Activated CD8-positive, alpha-beta T cell treated with anti-CD3 and anti-CD28 coated beads, Interleukin-2, amount 10 ng/mL, durations not matched to agents 7 days and 5 days (primary cell): ENCODE measurements around the gene CIZ1. TPM values are rescaled to one million over a fixed set of nuclear protein-coding genes. Genes with fewer than 3 reads are reported as not detected.

Experiments used
- ATAC-seq: fragments of 150-1000 bp; cut with Tn5 transposase; one replicate; pipeline ENCODE4 v1.10.0; 2021; ENCODE audit warnings: moderate library complexity
- CTCF ChIA-PET: fragments of 350-600 bp; sonication (Branson Sonifier 250); formaldehyde crosslinking; loops from one replicate; lab custom pipeline; 2021; ENCODE audit warnings: antibody characterized with exemption; lab: Charles Lee
- POLR2A ChIA-PET: fragments of 350-600 bp; sonication (Branson Sonifier 250); formaldehyde crosslinking; loops from one replicate; lab custom pipeline; 2021; ENCODE audit warnings: antibody characterized with exemption; lab: Charles Lee
- DNase-seq: peaks from one replicate; pipeline ENCODE4 v3.0.0-alpha.2; 2020
- H3K27ac Mint-ChIP-seq: one replicate; pipeline ENCODE4 v1.8.0; 2021; ENCODE audit warnings: mild to moderate bottlenecking, mixed read lengths
- H3K27me3 Mint-ChIP-seq: one replicate; pipeline ENCODE4 v1.8.0; 2021; ENCODE audit warnings: low read depth, mixed read lengths
- H3K36me3 Mint-ChIP-seq: one replicate; pipeline ENCODE4 v1.8.0; 2021; ENCODE audit warnings: low read depth, mixed read lengths
- H3K4me1 Mint-ChIP-seq: one replicate; pipeline ENCODE4 v1.8.0; 2021; ENCODE audit warnings: low read depth, mixed read lengths
- H3K4me3 Mint-ChIP-seq: one replicate; pipeline ENCODE4 v1.8.0; 2021; ENCODE audit warnings: mild to moderate bottlenecking, mixed read lengths
- H3K9me3 Mint-ChIP-seq: one replicate; pipeline ENCODE4 v1.8.0; 2022; ENCODE audit warnings: mixed read lengths; ENCODE audit not compliant: insufficient read depth
- total RNA-seq, 2 experiments: library from RNA; stranded (reverse); gene quantifications; one replicate each; pipeline ENCODE4 v1.2.3, GENCODE V29; 2021

CIZ1 gene
- total RNA-seq, 2 experiments from 2014 or later = 121 to 127 TPM

- no peak for DNase-seq
- no peak for ATAC-seq
- Mint-ChIP-seq H3K4me3 (no peak overlapping the region), H3K4me1 (peaks cover 14% of the 10 kb centered on the region), H3K27ac (no peak overlapping the region), H3K9me3 (no peaks in the 10 kb centered on the region), H3K36me3 (no peaks in the 10 kb centered on the region), H3K27me3 (peaks cover 22% of the 10 kb centered on the region)
- ChIA-PET CTCF (interaction anchor here (0.9 to 1.8 kb wide), 2 partner anchors 9 to 11 kb away, joined by 4 to 9 read pairs; partner anchors contain the start of gene CIZ1), POLR2A (no interaction called here)
These were observed 10.3 kb upstream of the CIZ1 start for GRCh38 chr9:128201441-128202369.

DNA sequence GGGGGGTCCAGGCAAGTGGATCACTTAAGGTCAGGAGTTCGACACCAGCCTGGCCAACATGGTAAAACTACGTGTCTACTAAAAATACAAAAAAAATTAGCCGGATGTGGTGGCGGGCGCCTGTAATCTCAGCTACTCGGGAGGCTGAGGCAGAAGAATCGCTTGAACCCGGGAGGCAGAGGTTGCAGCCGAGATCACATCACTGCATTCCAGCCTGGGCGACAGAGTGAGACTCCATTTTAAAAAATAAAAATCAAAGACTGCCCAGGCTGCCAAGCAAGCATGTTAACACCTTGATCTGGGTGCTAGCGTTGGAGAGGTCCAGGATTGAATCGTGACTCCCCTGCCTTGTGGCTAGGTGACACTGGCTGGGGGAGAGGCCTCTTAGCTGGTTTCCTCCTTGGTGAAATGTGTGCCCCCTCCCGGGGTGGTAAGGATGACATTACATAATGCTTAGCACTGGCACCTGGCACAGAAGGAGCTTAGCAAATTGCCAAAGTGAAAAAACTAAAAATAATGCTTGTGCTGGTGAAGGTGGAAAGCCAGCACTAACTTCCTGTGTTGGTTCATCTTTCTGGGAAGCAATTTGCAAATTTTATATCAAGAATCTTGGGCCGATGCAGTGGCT is 2.2 kb upstream of the CIZ1 start:
- peaks cover 38% of the 10 kb centered on the region for H3K4me1 Mint-ChIP-seq
- H3K27me3 Mint-ChIP-seq = no peaks in the 10 kb centered on the region
- no peak overlapping the region for H3K4me3 Mint-ChIP-seq
- H3K27ac Mint-ChIP-seq = no peak overlapping the region
- ChIA-PET CTCF (interaction anchor here (0.8 to 1.3 kb wide), 3 partner anchors 9 to 69 kb away, joined by 3 to 4 read pairs (median 4); no protein-coding TSS in a partner anchor), POLR2A (no interaction called here)
- no peaks in the 10 kb centered on the region for H3K9me3 Mint-ChIP-seq
- no peak for DNase-seq
- peaks cover 13% of the 10 kb centered on the region for H3K36me3 Mint-ChIP-seq
- no peak for ATAC-seq

GRCh38 chr9:128192601-128193371 is 1.4 kb upstream of the CIZ1 start:
- DNase-seq (peak; percentile 73), ATAC-seq (peak; percentile 76)
- Mint-ChIP-seq H3K9me3 (no peaks in the 10 kb centered on the region), H3K27ac (peak overlapping the region; percentile 46), H3K4me3 (peak overlapping the region; percentile 63), H3K27me3 (no peaks in the 10 kb centered on the region), H3K36me3 (peaks cover 18% of the 10 kb centered on the region), H3K4me1 (peaks cover 44% of the 10 kb centered on the region)
- ChIA-PET CTCF (interaction anchor here (0.8 to 3.5 kb wide), 5 partner anchors 9 to 149 kb away, joined by 3 to 12 read pairs (median 4); no protein-coding TSS in a partner anchor), POLR2A (interaction anchor here (0.6 to 1.1 kb wide), 5 partner anchors 12 to 365 kb away, joined by 3 to 8 read pairs (median 4); partner anchors contain the start of genes BBLN, GOLGA2 and SWI5)

DNA sequence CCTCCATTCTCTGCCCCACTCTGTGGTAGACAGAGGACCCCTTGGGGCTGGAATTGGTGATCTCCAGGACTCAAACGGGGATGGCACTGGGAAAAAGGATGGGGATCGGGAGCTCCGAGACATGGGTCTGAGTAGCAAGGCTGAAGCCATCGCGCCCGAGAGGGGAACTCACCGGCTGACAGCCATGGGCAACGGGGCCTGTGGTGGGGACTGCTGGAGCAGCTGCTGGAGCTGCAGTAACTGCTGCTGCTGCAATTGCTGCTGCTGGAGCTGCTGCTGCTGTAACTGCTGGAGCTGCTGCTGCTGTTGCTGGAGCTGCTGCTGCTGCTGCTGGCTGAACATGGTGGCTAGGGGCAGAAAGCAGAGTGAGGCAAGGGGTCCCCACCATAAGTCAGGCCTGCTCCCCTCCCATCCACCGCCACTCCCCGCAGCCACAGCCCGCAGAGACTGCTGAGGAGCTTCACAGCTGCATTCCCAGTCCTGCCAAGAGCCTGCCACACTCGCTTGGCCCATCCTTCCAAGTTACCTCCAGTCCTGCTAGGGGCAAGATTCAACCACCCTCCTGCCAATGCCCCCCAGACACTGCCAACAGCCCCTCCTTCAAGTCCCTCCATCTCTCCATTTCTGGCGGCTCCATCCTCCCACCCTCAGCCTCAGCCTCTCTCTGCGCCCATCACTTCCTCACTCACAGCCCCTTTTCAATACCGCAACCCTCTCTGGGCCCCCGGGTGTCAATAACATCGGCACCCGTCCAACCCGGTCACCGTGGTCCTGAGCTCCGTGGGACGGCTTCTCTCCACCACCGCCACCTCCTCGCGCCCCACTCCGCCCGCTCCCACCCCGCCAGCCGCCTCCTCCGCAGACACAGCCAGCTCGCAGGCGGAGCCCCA is 611 bp downstream of the CIZ1 start:
- peaks cover 22% of the 10 kb centered on the region for H3K36me3 Mint-ChIP-seq
- peak overlapping the region; percentile 94 for H3K4me3 Mint-ChIP-seq
- POLR2A ChIA-PET = interaction anchor here (0.6 to 1.4 kb wide), 3 partner anchors 11 to 85 kb away, joined by 3 to 6 read pairs (median 4); partner anchors contain the start of genes GOLGA2 and SWI5
- CTCF ChIA-PET = interaction anchor here (0.6 to 3.5 kb wide), 15 partner anchors 10 to 171 kb away, joined by 3 to 12 read pairs (median 4); partner anchors contain the start of gene DNM1
- DNase-seq (peak; percentile 48), ATAC-seq (peak; percentile 51)
- H3K9me3 Mint-ChIP-seq = no peaks in the 10 kb centered on the region
- H3K27me3 Mint-ChIP-seq = no peaks in the 10 kb centered on the region
- H3K27ac Mint-ChIP-seq = peak overlapping the region; percentile 92
- peaks cover 48% of the 10 kb centered on the region for H3K4me1 Mint-ChIP-seq

GRCh38 chr9:128190013-128190412 is 1.4 kb downstream of the CIZ1 start:
- Mint-ChIP-seq H3K4me1 (peaks cover 48% of the 10 kb centered on the region), H3K4me3 (peak overlapping the region; percentile 94), H3K27me3 (no peaks in the 10 kb centered on the region), H3K36me3 (peaks cover 25% of the 10 kb centered on the region), H3K9me3 (no peaks in the 10 kb centered on the region), H3K27ac (peak overlapping the region; percentile 70)
- ChIA-PET POLR2A (interaction anchor here (1.4 kb wide), 1 partner anchor 86 kb away, joined by 4 read pairs; the partner anchor contains the start of genes GOLGA2 and SWI5), CTCF (interaction anchor here (1.0 to 3.5 kb wide), 15 partner anchors 10 to 307 kb away, joined by 3 to 12 read pairs (median 4); no protein-coding TSS in a partner anchor)
- no peak for ATAC-seq
- no peak for DNase-seq

DNA sequence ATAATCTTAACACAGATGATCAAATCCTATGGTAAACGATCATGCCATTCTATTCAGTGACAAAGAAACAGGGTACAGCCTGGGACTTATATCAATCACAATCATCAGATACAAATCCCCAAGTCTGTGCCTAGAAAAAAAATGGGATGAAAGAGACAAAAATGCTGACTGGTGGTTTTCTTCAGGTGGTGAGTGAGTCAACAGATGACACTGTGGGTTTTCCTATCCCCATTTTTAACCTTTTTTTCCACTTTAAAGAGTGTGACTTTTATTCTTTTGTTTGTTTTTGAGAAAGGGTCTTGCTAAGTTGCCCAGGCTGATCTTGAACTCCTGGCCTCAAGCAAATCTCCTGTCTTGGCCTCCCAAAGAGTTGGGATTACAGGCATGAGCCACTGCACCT is 3.2 kb downstream of the CIZ1 start:
- POLR2A ChIA-PET = interaction anchor here (0.6 kb wide), 1 partner anchor 134 kb away, joined by 3 read pairs; the partner anchor contains the start of gene TRUB2
- no peak for DNase-seq
- peaks cover 40% of the 10 kb centered on the region for H3K4me1 Mint-ChIP-seq
- no peak for ATAC-seq
- peaks cover 35% of the 10 kb centered on the region for H3K36me3 Mint-ChIP-seq
- H3K4me3 Mint-ChIP-seq = no peak overlapping the region
- no peak overlapping the region for H3K27ac Mint-ChIP-seq
- CTCF ChIA-PET = interaction anchor here (1.4 kb wide), 1 partner anchor 9 kb away, joined by 3 read pairs; no protein-coding TSS in a partner anchor
- no peaks in the 10 kb centered on the region for H3K9me3 Mint-ChIP-seq
- H3K27me3 Mint-ChIP-seq = no peaks in the 10 kb centered on the region

DNA sequence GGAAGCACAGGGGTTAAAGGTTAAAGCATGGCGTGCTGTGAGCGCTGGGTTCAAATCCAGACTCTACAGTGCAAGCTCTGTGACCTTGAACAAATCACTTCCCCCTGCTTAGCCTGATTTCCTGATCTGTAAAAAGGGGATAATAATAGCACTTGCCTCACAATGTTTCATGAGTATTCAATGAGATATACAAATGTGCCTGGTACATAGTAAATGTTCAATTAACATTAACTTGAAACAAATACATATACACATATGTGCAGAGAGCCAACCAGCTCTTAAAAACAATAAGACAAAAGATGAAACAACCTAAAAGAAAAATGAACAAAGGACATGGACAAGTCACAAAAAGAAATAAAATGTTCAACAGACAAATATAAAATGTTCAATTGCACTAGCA is 4.0 kb downstream of the CIZ1 start:
- DNase-seq = no peak
- Mint-ChIP-seq H3K36me3 (peaks cover 37% of the 10 kb centered on the region), H3K27me3 (no peaks in the 10 kb centered on the region), H3K27ac (no peak overlapping the region), H3K4me3 (no peak overlapping the region), H3K9me3 (no peaks in the 10 kb centered on the region), H3K4me1 (peaks cover 33% of the 10 kb centered on the region)
- ChIA-PET POLR2A (no interaction called here), CTCF (interaction anchor here (1.4 kb wide), 1 partner anchor 9 kb away, joined by 3 read pairs; no protein-coding TSS in a partner anchor)
- ATAC-seq = no peak

DNA sequence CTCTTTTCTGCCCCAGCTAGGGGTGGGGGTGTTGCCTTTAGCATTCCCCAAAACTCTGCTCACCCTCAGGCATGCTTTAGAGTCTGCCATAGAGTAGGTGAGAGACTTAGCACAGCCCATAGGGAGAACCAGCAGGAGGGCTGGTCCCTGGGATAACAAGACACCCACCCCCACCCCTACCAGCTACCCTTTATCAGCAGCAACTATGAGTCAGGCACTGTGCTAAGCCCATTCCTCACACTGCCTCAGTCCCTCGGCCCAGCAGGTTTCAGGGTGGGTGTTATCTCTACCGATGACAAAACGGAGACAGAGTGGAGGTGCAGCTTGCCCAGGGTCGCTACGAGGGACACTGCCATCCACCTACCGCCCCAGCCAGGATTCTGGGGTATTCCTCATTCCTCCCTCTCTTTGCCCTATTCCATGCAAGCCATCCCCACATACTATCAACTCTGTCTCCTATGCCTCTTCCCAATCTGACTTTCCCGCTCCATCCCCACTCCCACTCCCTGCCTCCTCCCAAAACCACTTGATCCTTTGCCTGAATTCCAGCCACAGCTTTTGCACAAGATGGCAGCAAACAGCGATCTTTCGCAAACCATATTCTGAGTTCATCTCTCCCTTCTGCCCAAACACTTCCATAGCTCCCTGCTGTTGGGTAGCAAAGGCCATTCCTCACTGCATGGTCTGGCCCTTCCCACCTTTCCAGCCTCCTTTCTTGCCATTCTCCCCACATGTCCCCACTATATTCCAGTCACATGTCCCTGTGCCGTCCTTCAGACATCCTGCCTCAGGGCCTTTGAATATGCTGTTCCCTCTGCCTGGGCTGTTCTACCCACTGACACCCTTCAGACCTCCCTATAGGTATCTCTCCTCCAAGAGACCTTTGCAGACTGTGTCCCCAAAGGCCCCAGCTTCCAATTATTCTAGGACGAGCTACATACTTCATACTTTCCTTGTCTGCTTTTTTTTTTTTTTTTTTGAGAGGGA is 5.1 kb downstream of the CIZ1 start:
- H3K36me3 Mint-ChIP-seq = peaks cover 44% of the 10 kb centered on the region
- ATAC-seq (no peak), DNase-seq (no peak)
- no peak overlapping the region for H3K27ac Mint-ChIP-seq
- H3K27me3 Mint-ChIP-seq = no peaks in the 10 kb centered on the region
- POLR2A ChIA-PET = no interaction called here
- H3K9me3 Mint-ChIP-seq = no peaks in the 10 kb centered on the region
- no peak overlapping the region for H3K4me3 Mint-ChIP-seq
- H3K4me1 Mint-ChIP-seq = peaks cover 29% of the 10 kb centered on the region
- CTCF ChIA-PET = interaction anchor here (1.4 kb wide), 1 partner anchor 11 kb away, joined by 3 read pairs; no protein-coding TSS in a partner anchor

DNA sequence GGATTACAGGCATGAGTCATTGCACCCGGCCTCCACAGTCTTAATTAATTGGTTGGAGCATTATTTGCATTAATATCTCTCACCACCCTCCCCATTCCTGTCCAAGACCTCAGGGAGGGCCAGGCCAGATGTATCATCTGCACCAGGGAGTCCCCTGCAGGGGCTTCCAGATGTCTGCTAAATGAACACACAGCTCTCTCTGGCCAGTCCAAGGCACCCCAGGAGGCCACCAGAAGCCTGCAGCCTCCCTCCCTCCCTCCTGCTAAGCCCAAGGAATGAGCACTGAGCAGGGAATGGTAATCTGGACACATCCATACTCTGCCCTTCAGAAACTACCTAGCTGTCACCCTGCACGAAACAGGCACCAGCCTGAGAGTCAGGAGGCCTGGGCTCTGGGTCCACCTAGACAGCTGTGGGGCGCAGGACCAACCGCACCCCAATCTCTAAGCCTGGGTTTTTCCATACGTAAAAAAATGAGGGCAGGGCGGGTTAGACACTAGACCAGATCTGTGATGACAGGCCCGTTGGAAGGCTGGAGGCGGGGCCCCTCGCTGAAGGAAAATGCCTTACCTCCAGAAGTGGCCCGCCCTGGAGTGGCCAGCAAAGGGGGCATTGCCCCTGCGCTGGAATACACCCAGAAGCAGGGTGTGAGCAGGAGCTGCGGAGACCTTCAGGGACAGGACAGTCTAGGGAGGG is 8.3 kb downstream of the CIZ1 start:
- POLR2A ChIA-PET = no interaction called here
- CTCF ChIA-PET = interaction anchor here (0.8 to 1.5 kb wide), 9 partner anchors 10 to 179 kb away, joined by 3 to 5 read pairs (median 4); partner anchors contain the start of genes BBLN and DNM1
- Mint-ChIP-seq H3K36me3 (peaks cover 56% of the 10 kb centered on the region), H3K4me1 (peaks cover 6% of the 10 kb centered on the region), H3K4me3 (no peak overlapping the region), H3K9me3 (no peaks in the 10 kb centered on the region), H3K27me3 (no peaks in the 10 kb centered on the region), H3K27ac (no peak overlapping the region)
- DNase-seq (no peak), ATAC-seq (no peak)
